Renal cortex interstitium (tissue), 11 donors: ENCODE results near the gene CPED1. TPM values are rescaled to one million over a fixed set of nuclear protein-coding genes. Genes with fewer than 3 reads are reported as not detected.
"Not testable (repeated sequence)": the region's sequence is repeated elsewhere in the genome, so short reads cannot be mapped to it uniquely, and the experiment has no call there.

ENCODE experiments used
- DNase-seq, 11 donors: peaks; one replicate each; pipeline ENCODE4 v3.0.0-alpha.2; 2013; ENCODE audit warnings: low read depth in 9 of 11, low spot score in 4 of 11; ENCODE audit errors: extremely low read depth in 1 of 11
- polyA plus RNA-seq, 3 donors: library from polyadenylated mRNA; unstranded; fragments of 120-200 nt; gene quantifications; one replicate each; pipeline ENCODE4 v1.2.1, GENCODE V29; 2013; ENCODE audit not compliant: insufficient read length in 3 of 3

CPED1 gene
- polyA plus RNA-seq, 3 donors: 37.1 to 43.9 (median 43.3) TPM

- no peak for DNase-seq
Measured at GRCh38 chr7:121235201-121235600, 246.7 kb downstream of the CPED1 start.

- DNase-seq: no peak
Measured at GRCh38 chr7:121237601-121238000, 249.1 kb downstream of the CPED1 start.

- DNase-seq: no peak
Measured at GRCh38 chr7:121244120-121244870, 255.8 kb downstream of the CPED1 start.

GRCh38 chr7:121251367-121251766 is 262.9 kb downstream of the CPED1 start:
- not testable (repeated sequence) for DNase-seq

- DNase-seq: not testable (repeated sequence)
Measured at GRCh38 chr7:121252523-121253235, 264.2 kb downstream of the CPED1 start.

GRCh38 chr7:121259826-121260225 is 271.3 kb downstream of the CPED1 start:
- no peak for DNase-seq

GRCh38 chr7:121261207-121261884 is 272.8 kb downstream of the CPED1 start:
- no peak for DNase-seq

GRCh38 chr7:121262221-121262620 is 273.7 kb downstream of the CPED1 start:
- no peak for DNase-seq

- no peak for DNase-seq
Measured at GRCh38 chr7:121262969-121263368, 274.5 kb downstream of the CPED1 start.

- no peak for DNase-seq
Measured at GRCh38 chr7:121266307-121266894, 277.9 kb downstream of the CPED1 start.

- DNase-seq: no peak
Measured at GRCh38 chr7:121267612-121268011, 279.1 kb downstream of the CPED1 start.

GRCh38 chr7:121269798-121270197 is 281.3 kb downstream of the CPED1 start:
- no peak for DNase-seq

- no peak for DNase-seq
Measured at GRCh38 chr7:121271098-121271497, 282.6 kb downstream of the CPED1 start.

GRCh38 chr7:121271916-121272315 is 283.4 kb downstream of the CPED1 start:
- DNase-seq: no peak

GRCh38 chr7:121272676-121273075 is 284.2 kb downstream of the CPED1 start:
- no peak for DNase-seq

GRCh38 chr7:121273467-121274167 is 285.1 kb downstream of the CPED1 start:
- no peak for DNase-seq

GRCh38 chr7:121274467-121274866 is 286.0 kb downstream of the CPED1 start:
- no peak for DNase-seq

- DNase-seq: no peak
Measured at GRCh38 chr7:121275204-121275603, 286.7 kb downstream of the CPED1 start.

GRCh38 chr7:121276313-121276712 is 287.8 kb downstream of the CPED1 start:
- no peak for DNase-seq
